Ovary (tissue), 9 donors: ENCODE results near the gene ASPDH. TPM values are rescaled to one million over a fixed set of nuclear protein-coding genes. Genes with fewer than 3 reads are reported as not detected.

Source experiments
- DNase-seq, 5 donors: peaks; one replicate each; pipeline ENCODE4 v3.0.0-alpha.2; 2019 to 2020
- H3K27ac ChIP-seq, 2 donors: fragments of 200-600 bp; one replicate each; pipeline versions ENCODE4 v1.5.1 to v1.8.0; 2019 to 2022
- H3K27me3 ChIP-seq: fragments of 200-600 bp; one replicate; pipeline ENCODE4 v1.8.0; 2022
- H3K36me3 ChIP-seq: fragments of 200-600 bp; sonication (generic); one replicate; pipeline ENCODE4 v1.5.1; 2019
- H3K4me1 ChIP-seq: one replicate; pipeline ENCODE4 v1.8.1; 2013; ENCODE audit warnings: mild to moderate bottlenecking, moderate library complexity; ENCODE audit not compliant: insufficient read depth
- H3K4me3 ChIP-seq: fragments of 200-600 bp; sonication (generic); one replicate; pipeline ENCODE4 v1.5.1; 2017
- H3K9me3 ChIP-seq, 2 donors: fragments of 200-600 bp in 1 of 2; sonication (generic) in 1 of 2; one replicate each; pipeline versions ENCODE4 v1.5.1 to v1.8.1; 2013 to 2019; ENCODE audit warnings: mild to moderate bottlenecking in 1 of 2, moderate library complexity in 1 of 2
- CTCF ChIP-seq, 3 donors: fragments of 450-650 bp in 2 of 3; fragments of 200-600 bp in 1 of 3; IDR thresholded peaks; one replicate each; pipeline versions ENCODE4 v1.5.1 to v1.8.0; 2016 to 2022; ENCODE audit warnings: antibody characterized with exemption in 3 of 3, mild to moderate bottlenecking in 1 of 3
- EP300 ChIP-seq: sonication (generic); formaldehyde crosslinking; IDR thresholded peaks from one replicate; pipeline ENCODE4 v1.6.1; 2017; ENCODE audit warnings: antibody characterized with exemption
- POLR2A ChIP-seq: fragments of 450-650 bp; IDR thresholded peaks from one replicate; pipeline ENCODE4 v1.6.1; 2017; ENCODE audit warnings: antibody characterized with exemption, mild to moderate bottlenecking, moderate library complexity
- WGBS, 3 donors: extraction: QIAGEN DNeasy Blood & Tissue Kit in 1 of 3; methylation state at CpG; one replicate each; pipeline versions ENCODE4 v1.1.5 to v1.1.7; 2013 to 2017; 5-methylcytosine and 5-hydroxymethylcytosine counted together
- intact Hi-C, 4 donors: fragments of 100-400 bp; cut with DNase I; formaldehyde crosslinking; loops; one replicate each; pipeline versions ENCODE4 v1.11.0 to v1.15.1; 2022 to 2023
- polyA plus RNA-seq, 2 donors: library from polyadenylated mRNA; stranded (reverse); fragments of 200-250 nt in 1 of 2; fragments of 350-450 nt in 1 of 2; fragmentation: Illumina TruSeq in 1 of 2; extraction: RNeasy Lipid Tissue Mini Kit (QIAGEN cat#74804) in 1 of 2; gene quantifications; one replicate each; pipeline ENCODE4 v1.2.3, GENCODE V29; 2013 to 2014
- total RNA-seq, 7 donors: library from RNA; depleted of rRNA in 2 of 7; stranded (reverse); fragments of >200 nt in 2 of 7; fragmentation: NEBNext Ultra II Directional in 3 of 7; extraction: Animal tissue kit (Norgen Biotek cat#: 25700) in 3 of 7; gene quantifications; one replicate each; pipeline versions ENCODE4 v1.1.0 to v1.2.4, GENCODE V29; 2016 to 2023
- donor health status: DM: no; HTN: no; CAD: no; lungs with moderate emphysema.
- donor health status: DM: no; HTN: no; CAD: no.
- donor health status: Bipolar disorder and iron deficiency.
- donor health status: DM: yes; HTN: yes; CAD: no.
- donor health status: DM: no; HTN: no; CAD: no.
- donor health status: DM: yes; HTN: yes; CAD: no.

The ASPDH gene
- total and polyA plus RNA-seq, 9 donors: not detected

GRCh38 chr19:50486823-50487515 lies 26.7 kb downstream of the ASPDH start:
- intact Hi-C loops: no loop called here
- WGBS, 3 donors: 69 to 72% (median 71%) methylated on average over 18 of the region's 18 CpGs
- DNase-seq: no peak

GRCh38 chr19:50485284-50485955 lies 28.3 kb downstream of the ASPDH start:
- intact Hi-C loops: no loop called here
- Histone ChIP-seq H3K27me3 (no peaks in the 10 kb centered on the region), H3K36me3 (no peaks in the 10 kb centered on the region), H3K4me1 (peaks cover 1% of the 10 kb centered on the region), H3K27ac (no peak overlapping the region), H3K9me3 (no peaks in the 10 kb centered on the region), H3K4me3 (no peak overlapping the region)
- 80 to 85% (median 81%) methylated on average over 10 of the region's 10 CpGs for WGBS, 3 donors
- TF ChIP-seq CTCF (IDR thresholded peaks at IDR 0.05) (no peak), EP300 (no peak), POLR2A (no peak)
- DNase-seq: no peak

More at GRCh38 chr19:50486823-50487515, 26.7 kb downstream of the ASPDH start:
- TF ChIP-seq CTCF (IDR thresholded peaks at IDR 0.05) (peak in 1 of 3 donors; percentile 11), POLR2A (no peak)
- no peak overlapping the region for H3K27ac ChIP-seq
- peaks cover 1% of the 10 kb centered on the region for H3K4me1 ChIP-seq
- H3K4me3 ChIP-seq: no peak overlapping the region
- no peaks in the 10 kb centered on the region for H3K9me3 ChIP-seq
- H3K36me3 ChIP-seq: no peaks in the 10 kb centered on the region
- H3K27me3 ChIP-seq: no peaks in the 10 kb centered on the region

GRCh38 chr19:50482916-50483315 lies 30.8 kb downstream of the ASPDH start:
- H3K27ac ChIP-seq: no peak overlapping the region
- intact Hi-C loops: no loop called here
- peaks cover 7% of the 10 kb centered on the region for H3K4me1 ChIP-seq
- no peak overlapping the region for H3K4me3 ChIP-seq
- H3K9me3 ChIP-seq: no peaks in the 10 kb centered on the region
- 74 to 82% (median 76%) methylated on average over 10 of the region's 10 CpGs for WGBS, 3 donors
- DNase-seq: no peak
- no peaks in the 10 kb centered on the region for H3K36me3 ChIP-seq
- no peak for TF ChIP-seq EP300
- TF ChIP-seq CTCF (IDR thresholded peaks at IDR 0.05): no peak
- no peak for TF ChIP-seq POLR2A
- H3K27me3 ChIP-seq: no peaks in the 10 kb centered on the region

- Histone ChIP-seq H3K4me3 (no peak overlapping the region), H3K36me3 (no peaks in the 10 kb centered on the region), H3K4me1 (peaks cover 13% of the 10 kb centered on the region), H3K27ac (no peak overlapping the region), H3K27me3 (no peaks in the 10 kb centered on the region), H3K9me3 (no peaks in the 10 kb centered on the region)
- intact Hi-C loops: no loop called here
- DNase-seq: no peak
- no peak for TF ChIP-seq EP300
- 73 to 81% (median 80%) methylated on average over 15 to 16 of the region's 16 CpGs for WGBS, 3 donors
Measured at GRCh38 chr19:50482271-50482855, 31.4 kb downstream of the ASPDH start.
